ENCODE measurements around the gene NTM.

The NTM gene

GRCh38 chr11:131458421-131458820 is 88.0 kb downstream of the NTM start:
- in situ Hi-C loops (cut with HindIII; ENCODE audit: low sequenced_read_pairs), result no loop called here

- in situ Hi-C loops (cut with HindIII; ENCODE audit: low sequenced_read_pairs), result no loop called here
These were observed 90.5 kb downstream of the NTM start for GRCh38 chr11:131460931-131461330.

- in situ Hi-C loops (cut with HindIII; ENCODE audit: low sequenced_read_pairs), result no loop called here
These were observed 92.2 kb downstream of the NTM start for GRCh38 chr11:131462622-131463021.

GRCh38 chr11:131463162-131463561 is 92.7 kb downstream of the NTM start:
- in situ Hi-C loops (cut with HindIII; ENCODE audit: low sequenced_read_pairs), result no loop called here

- in situ Hi-C loops (cut with HindIII; ENCODE audit: low sequenced_read_pairs), result no loop called here
These were observed 93.4 kb downstream of the NTM start for GRCh38 chr11:131463649-131464425.

- in situ Hi-C loops (cut with HindIII; ENCODE audit: low sequenced_read_pairs), result no loop called here
These were observed 94.0 kb downstream of the NTM start for GRCh38 chr11:131464461-131464860.

- in situ Hi-C loops (cut with HindIII; ENCODE audit: low sequenced_read_pairs), result no loop called here
These were observed 94.6 kb downstream of the NTM start for GRCh38 chr11:131465039-131465438.

GRCh38 chr11:131465746-131466145 is 95.3 kb downstream of the NTM start:
- in situ Hi-C loops (cut with HindIII; ENCODE audit: low sequenced_read_pairs), result no loop called here

- in situ Hi-C loops (cut with HindIII; ENCODE audit: low sequenced_read_pairs), result no loop called here
These were observed 97.4 kb downstream of the NTM start for GRCh38 chr11:131467645-131468394.

- in situ Hi-C loops (cut with HindIII; ENCODE audit: low sequenced_read_pairs), result no loop called here
These were observed 98.2 kb downstream of the NTM start for GRCh38 chr11:131468565-131468964.

GRCh38 chr11:131470216-131470925 is 100.0 kb downstream of the NTM start:
- in situ Hi-C loops (cut with HindIII; ENCODE audit: low sequenced_read_pairs), result no loop called here

GRCh38 chr11:131471976-131472375 is 101.6 kb downstream of the NTM start:
- in situ Hi-C loops (cut with HindIII; ENCODE audit: low sequenced_read_pairs), result no loop called here

- in situ Hi-C loops (cut with HindIII; ENCODE audit: low sequenced_read_pairs), result no loop called here
These were observed 104.5 kb downstream of the NTM start for GRCh38 chr11:131474947-131475346.

- in situ Hi-C loops (cut with HindIII; ENCODE audit: low sequenced_read_pairs), result no loop called here
These were observed 105.9 kb downstream of the NTM start for GRCh38 chr11:131476266-131476665.

GRCh38 chr11:131478341-131478740 is 107.9 kb downstream of the NTM start:
- in situ Hi-C loops (cut with HindIII; ENCODE audit: low sequenced_read_pairs), result no loop called here

- in situ Hi-C loops (cut with HindIII; ENCODE audit: low sequenced_read_pairs), result no loop called here
These were observed 110.9 kb downstream of the NTM start for GRCh38 chr11:131481303-131481702.

GRCh38 chr11:131481971-131482370 is 111.6 kb downstream of the NTM start:
- in situ Hi-C loops (cut with HindIII; ENCODE audit: low sequenced_read_pairs), result no loop called here

GRCh38 chr11:131483453-131483852 is 113.0 kb downstream of the NTM start:
- in situ Hi-C loops (cut with HindIII; ENCODE audit: low sequenced_read_pairs), result no loop called here

- in situ Hi-C loops (cut with HindIII; ENCODE audit: low sequenced_read_pairs), result no loop called here
These were observed 113.5 kb downstream of the NTM start for GRCh38 chr11:131483877-131484276.

GRCh38 chr11:131486100-131486499 is 115.7 kb downstream of the NTM start:
- in situ Hi-C loops (cut with HindIII; ENCODE audit: low sequenced_read_pairs), result no loop called here

- in situ Hi-C loops (cut with HindIII; ENCODE audit: low sequenced_read_pairs), result no loop called here
These were observed 116.7 kb downstream of the NTM start for GRCh38 chr11:131486937-131487635.
